Thoracic aorta (tissue), 2 donors: ENCODE results near the gene PCDHA5. TPM values are rescaled to one million over a fixed set of nuclear protein-coding genes. Genes with fewer than 3 reads are reported as not detected.
A peak's percentile ranks its signal among the peaks of the same experiment; 100 is the strongest.
"Not testable (repeated sequence)": the region's sequence is repeated elsewhere in the genome, so short reads cannot be mapped to it uniquely, and the experiment has no call there.

ENCODE experiments used
- ATAC-seq: fragments of 150-250 bp; one replicate; pipeline ENCODE4 v1.8.0; 2017; ENCODE audit warnings: low read depth; ENCODE audit not compliant: insufficient number of reproducible peaks, low FRiP score
- DNase-seq: peaks from one replicate; pipeline ENCODE4 v3.0.0-alpha.2; 2020; ENCODE audit warnings: low spot score
- H3K27ac ChIP-seq, 2 donors: fragments of 200-600 bp; sonication (generic); 1 replicate in 1 of 2; 2 replicates in 1 of 2; pipeline ENCODE4 v1.5.1; 2016; ENCODE audit warnings: mild to moderate bottlenecking in 2 of 2, moderate library complexity in 2 of 2
- H3K27me3 ChIP-seq: fragments of 200-600 bp; sonication (generic); replicated peaks from 2 replicates; pipeline ENCODE4 v1.6.0; 2016; ENCODE audit warnings: mild to moderate bottlenecking; ENCODE audit not compliant: insufficient read depth
- H3K36me3 ChIP-seq: fragments of 200-600 bp; sonication (generic); one replicate; pipeline ENCODE4 v1.5.1; 2016
- H3K4me1 ChIP-seq, 2 donors: fragments of 200-600 bp; sonication (generic); 1 replicate in 1 of 2; 2 replicates in 1 of 2; pipeline versions ENCODE4 v1.5.1 to v1.6.0; 2016; ENCODE audit warnings: low read depth in 2 of 2, mild to moderate bottlenecking in 1 of 2; ENCODE audit not compliant: control insufficient read depth in 1 of 2
- H3K4me3 ChIP-seq: fragments of 200-600 bp; sonication (generic); 2 replicates; pipeline ENCODE4 v1.5.1; 2016; ENCODE audit warnings: mild to moderate bottlenecking
- H3K9me3 ChIP-seq: fragments of 200-600 bp; sonication (generic); 2 replicates; pipeline ENCODE4 v1.5.1; 2016
- CTCF ChIP-seq: fragments of 200-600 bp; sonication (generic); IDR thresholded peaks from one replicate; pipeline ENCODE4 v1.5.1; 2019; ENCODE audit warnings: antibody characterized with exemption
- total RNA-seq, 2 donors: library from RNA; depleted of rRNA; stranded (reverse); fragments of >200 nt; gene quantifications; one replicate each; pipeline versions ENCODE4 v1.1.0 to v1.2.3, GENCODE V29; 2016

Gene PCDHA5
- total RNA-seq, 2 donors from 2014 or later, result 0.14 to 0.85 TPM

GRCh38 chr5:140849831-140850634, 28.6 kb downstream of the PCDHA5 start:
- not testable (repeated sequence) for H3K27me3 ChIP-seq, ATAC-seq

GRCh38 chr5:140855772-140856674, 34.6 kb downstream of the PCDHA5 start, which contains the start of gene PCDHA10:
PCDHA10 (plus strand) TSS chr5:140855897; CDS start chr5:140856049, 152 bp downstream.
- DNase-seq (no peak), ATAC-seq (no peak)
- peaks cover 23% of the 10 kb centered on the region for H3K9me3 ChIP-seq
- no peak within 1 kb of the TSS for H3K27ac ChIP-seq
- H3K4me1 ChIP-seq, result no peaks in the 10 kb centered on the region
- TF ChIP-seq CTCF, result no peak
- H3K36me3 ChIP-seq, result no peaks in the 10 kb centered on the region
- peak within 1 kb of the TSS; percentile 19 for H3K4me3 ChIP-seq
- H3K27me3 ChIP-seq, result no peaks in the 10 kb centered on the region

More at GRCh38 chr5:140849831-140850634, 28.6 kb downstream of the PCDHA5 start:
- H3K9me3 ChIP-seq, result peaks cover 15% of the 10 kb centered on the region
- H3K4me3 ChIP-seq, DNase-seq, H3K4me1 ChIP-seq, H3K27ac ChIP-seq, H3K36me3 ChIP-seq: not testable (repeated sequence)

GRCh38 chr5:140857177-140857986, 36.0 kb downstream of the PCDHA5 start:
- Histone ChIP-seq H3K27me3 (no peaks in the 10 kb centered on the region), H3K4me3 (no peak overlapping the region), H3K27ac (no peak overlapping the region), H3K4me1 (no peaks in the 10 kb centered on the region), H3K36me3 (no peaks in the 10 kb centered on the region), H3K9me3 (peaks cover 30% of the 10 kb centered on the region)
- no peak for ATAC-seq
- no peak for DNase-seq
- no peak for TF ChIP-seq CTCF

GRCh38 chr5:140857987-140858240, 36.5 kb downstream of the PCDHA5 start:
- no peak for ATAC-seq
- TF ChIP-seq CTCF, result no peak
- no peaks in the 10 kb centered on the region for H3K27me3 ChIP-seq
- H3K27ac ChIP-seq, result no peak overlapping the region
- no peaks in the 10 kb centered on the region for H3K36me3 ChIP-seq
- no peak for DNase-seq
- H3K4me1 ChIP-seq, result no peaks in the 10 kb centered on the region
- peaks cover 30% of the 10 kb centered on the region for H3K9me3 ChIP-seq
- H3K4me3 ChIP-seq, result no peak overlapping the region

- ATAC-seq, result no peak
- Histone ChIP-seq H3K4me3 (no peak overlapping the region), H3K9me3 (peaks cover 23% of the 10 kb centered on the region), H3K36me3 (no peaks in the 10 kb centered on the region), H3K4me1 (no peaks in the 10 kb centered on the region), H3K27me3 (no peaks in the 10 kb centered on the region), H3K27ac (no peak overlapping the region)
- TF ChIP-seq CTCF, result no peak
- no peak for DNase-seq
Observed at GRCh38 chr5:140862441-140863295, 41.3 kb downstream of the PCDHA5 start.
